Measurements from ENCODE around the gene ST6GALNAC6. TPM values are rescaled to one million over a fixed set of nuclear protein-coding genes. Genes with fewer than 3 reads are reported as not detected.
A peak's percentile ranks its signal among the peaks of the same experiment; 100 is the strongest.

Gene ST6GALNAC6
- polyA plus RNA-seq, 3 donors, result 8.2 to 14.4 (median 12.0) TPM

GRCh38 chr9:127847833-127848755 lies 51.3 kb downstream of the ST6GALNAC6 start:
- H2AFZ ChIP-seq (ENCODE audit: insufficient read depth, low read depth, low read length, poor library complexity, severe bottlenecking), result no peak overlapping the region
- H3K9ac ChIP-seq (ENCODE audit: insufficient read depth, low read length, poor library complexity, severe bottlenecking), result no peak overlapping the region
- peaks cover 0 to 3% (median 3%) of the 10 kb centered on the region in 3 donors for H3K27me3 Mint-ChIP-seq (ENCODE audit: low read depth in 3 of 3)
- no peak overlapping the region for H3K4me3 Mint-ChIP-seq
- H3K79me2 ChIP-seq (ENCODE audit: insufficient read depth, low read length), result no peaks in the 10 kb centered on the region
- no peak for DNase-seq
- H3K9me3 Mint-ChIP-seq, result peaks cover 19 to 26% (median 22%) of the 10 kb centered on the region in 7 donors
- intact Hi-C loops (cut with micrococcal nuclease), result no loop called here
- peaks cover under 1 to 20% of the 10 kb centered on the region in 2 donors for H3K36me3 ChIP-seq (replicated peaks in 1 of 2; ENCODE audit: control insufficient read depth in 1 of 2, insufficient read depth in 2 of 2, low read length in 2 of 2)
- no peak overlapping the region for H3K27ac ChIP-seq (ENCODE audit: low read depth in 1 of 2, low read length in 2 of 2)
- H3K4me2 ChIP-seq (replicated peaks; ENCODE audit: extremely low read depth, low read length, poor library complexity, severe bottlenecking), result no peak overlapping the region
- H3K27me3 ChIP-seq (ENCODE audit: control insufficient read depth in 2 of 2, insufficient read depth in 2 of 2, low read length in 2 of 2), result no peaks in the 10 kb centered on the region
- peaks cover 26 to 32% of the 10 kb centered on the region in 2 donors for H3K36me3 Mint-ChIP-seq
- 67% methylated on average over 5 of the region's 12 CpGs for WGBS (ENCODE audit: insufficient coverage)
- H3K27ac Mint-ChIP-seq, result peak overlapping the region in 2 of 7 donors; percentile 32 to 47
- peaks cover 17% of the 10 kb centered on the region for H4K20me1 ChIP-seq (ENCODE audit: insufficient read depth, low read length)
- no peak for TF ChIP-seq CTCF (IDR thresholded peaks at IDR 0.05)
- no peak overlapping the region for H3K4me3 ChIP-seq (replicated peaks in 1 of 3; ENCODE audit: low read depth in 2 of 3, low read length in 3 of 3)
- H3K9me3 ChIP-seq (replicated peaks in 1 of 2; ENCODE audit: control insufficient read depth in 1 of 2, insufficient read depth in 1 of 2, low read length in 2 of 2), result peaks cover 15 to 24% of the 10 kb centered on the region in 2 donors
- peaks cover 22% of the 10 kb centered on the region for H3K4me1 Mint-ChIP-seq
- H3K4me1 ChIP-seq (ENCODE audit: control insufficient read depth in 1 of 2, insufficient read depth in 2 of 2, low read length in 2 of 2), result peaks cover 7 to 11% of the 10 kb centered on the region in 2 donors

- peaks cover 19 to 26% (median 22%) of the 10 kb centered on the region in 7 donors for H3K9me3 Mint-ChIP-seq
- peaks cover 0 to 3% (median 3%) of the 10 kb centered on the region in 3 donors for H3K27me3 Mint-ChIP-seq (ENCODE audit: low read depth in 3 of 3)
- Histone ChIP-seq H3K4me1 (ENCODE audit: control insufficient read depth in 1 of 2, insufficient read depth in 2 of 2, low read length in 2 of 2) (peaks cover 0 to 1% of the 10 kb centered on the region in 2 donors), H3K27ac (ENCODE audit: low read depth in 1 of 2, low read length in 2 of 2) (no peak overlapping the region), H3K4me3 (replicated peaks in 1 of 3; ENCODE audit: low read depth in 2 of 3, low read length in 3 of 3) (no peak overlapping the region), H3K9ac (ENCODE audit: insufficient read depth, low read length, poor library complexity, severe bottlenecking) (no peak overlapping the region), H3K4me2 (replicated peaks; ENCODE audit: extremely low read depth, low read length, poor library complexity, severe bottlenecking) (no peak overlapping the region), H3K9me3 (replicated peaks in 1 of 2; ENCODE audit: control insufficient read depth in 1 of 2, insufficient read depth in 1 of 2, low read length in 2 of 2) (peaks cover 15 to 24% of the 10 kb centered on the region in 2 donors), H4K20me1 (ENCODE audit: insufficient read depth, low read length) (peaks cover 13% of the 10 kb centered on the region), H3K27me3 (ENCODE audit: control insufficient read depth in 2 of 2, insufficient read depth in 2 of 2, low read length in 2 of 2) (no peaks in the 10 kb centered on the region), H3K36me3 (replicated peaks in 1 of 2; ENCODE audit: control insufficient read depth in 1 of 2, insufficient read depth in 2 of 2, low read length in 2 of 2) (peaks cover 6 to 24% of the 10 kb centered on the region in 2 donors), H3K79me2 (ENCODE audit: insufficient read depth, low read length) (no peaks in the 10 kb centered on the region), H2AFZ (ENCODE audit: insufficient read depth, low read depth, low read length, poor library complexity, severe bottlenecking) (no peak overlapping the region)
- DNase-seq, result peak in 1 of 3 donors; percentile 30
- intact Hi-C loops (cut with micrococcal nuclease), result no loop called here
- 71% methylated on average over 3 of the region's 6 CpGs for WGBS (ENCODE audit: insufficient coverage)
- H3K27ac Mint-ChIP-seq, result peak overlapping the region in 2 of 7 donors; percentile 32 to 42
- H3K4me1 Mint-ChIP-seq, result peaks cover 13% of the 10 kb centered on the region
- peaks cover 23 to 33% of the 10 kb centered on the region in 2 donors for H3K36me3 Mint-ChIP-seq
- no peak overlapping the region for H3K4me3 Mint-ChIP-seq
- no peak for TF ChIP-seq CTCF (IDR thresholded peaks at IDR 0.05)
These were observed 52.3 kb downstream of the ST6GALNAC6 start for GRCh38 chr9:127847178-127847510.
